NCI-H2227 (cell line): ENCODE measurements around the gene STING1.
"Not testable (repeated sequence)": the region's sequence is repeated elsewhere in the genome, so short reads cannot be mapped to it uniquely, and the experiment has no call there.

Source experiments
- DNase-seq: peaks from one replicate; lab custom pipeline; 2025; ENCODE audit not compliant: unreplicated experiment; lab: John Stamatoyannopoulos, UW

The STING1 gene

DNA sequence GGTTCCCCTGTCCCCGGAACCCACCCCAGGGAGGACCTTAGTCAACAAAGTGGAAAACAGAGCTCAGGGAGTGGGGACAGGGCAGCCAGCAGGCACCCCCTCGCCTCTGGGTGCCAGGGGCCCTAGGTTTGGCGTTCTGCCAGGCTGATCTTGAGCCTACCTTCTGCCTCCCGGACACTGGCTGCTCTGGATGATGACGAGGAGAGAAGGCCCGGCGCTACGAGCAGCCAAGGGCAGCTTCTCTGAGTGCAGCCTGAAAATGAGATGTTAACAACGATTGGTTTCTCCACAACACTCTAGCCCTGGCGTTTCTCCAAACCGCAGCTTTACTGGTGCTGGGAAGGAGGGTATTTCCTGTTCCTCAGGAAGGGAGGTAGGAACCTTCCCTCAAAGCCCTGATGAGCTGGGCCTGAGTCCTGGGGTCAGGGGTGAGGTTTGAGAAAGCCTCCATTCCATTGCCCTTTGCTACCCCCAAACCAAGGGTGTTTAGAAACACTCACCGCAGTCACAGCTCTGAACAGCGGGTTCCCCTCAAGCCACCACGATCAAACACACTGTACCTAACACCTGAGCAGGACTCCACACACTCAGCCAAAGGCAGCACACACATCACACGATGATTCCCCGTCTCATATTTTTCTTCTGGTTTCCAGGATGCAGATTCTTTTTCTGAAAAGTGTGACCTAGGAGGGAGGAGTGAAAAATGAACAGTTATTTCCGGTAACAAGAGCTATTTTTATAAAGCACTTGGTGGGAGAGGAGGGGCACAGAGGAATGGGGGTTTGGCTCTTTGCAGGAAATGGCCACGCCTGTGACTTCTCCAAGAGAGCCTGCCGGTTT, at the start of gene STING1:
TSS of gene STING1 (minus strand) at position 709 of the 840 bp plus-strand sequence. CDS start 1,054 bp downstream, outside the sequence.
- peak; percentile 65 for DNase-seq

DNA sequence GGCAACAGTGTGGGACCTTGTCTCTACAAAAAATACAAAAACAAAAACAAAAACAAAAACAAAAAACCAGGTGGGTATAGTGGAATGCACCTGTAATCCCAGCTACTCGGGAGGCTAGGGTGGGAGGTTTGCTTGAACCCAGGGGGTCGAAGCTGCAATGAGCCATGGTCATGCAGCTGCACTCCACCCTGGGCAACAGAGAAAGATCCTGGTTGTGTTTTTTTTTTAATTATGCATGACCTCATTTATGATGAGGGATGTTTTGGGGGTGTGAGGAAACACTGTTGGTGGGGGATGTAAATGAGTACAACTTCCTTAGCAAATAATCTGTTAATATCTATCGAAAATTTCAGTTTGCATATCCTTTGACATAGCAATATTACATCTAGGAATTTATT, 49.2 kb upstream of the STING1 start:
- DNase-seq = no peak

- not testable (repeated sequence) for DNase-seq
These were observed 47.5 kb upstream of the STING1 start for GRCh38 chr5:139530079-139530478.

DNA sequence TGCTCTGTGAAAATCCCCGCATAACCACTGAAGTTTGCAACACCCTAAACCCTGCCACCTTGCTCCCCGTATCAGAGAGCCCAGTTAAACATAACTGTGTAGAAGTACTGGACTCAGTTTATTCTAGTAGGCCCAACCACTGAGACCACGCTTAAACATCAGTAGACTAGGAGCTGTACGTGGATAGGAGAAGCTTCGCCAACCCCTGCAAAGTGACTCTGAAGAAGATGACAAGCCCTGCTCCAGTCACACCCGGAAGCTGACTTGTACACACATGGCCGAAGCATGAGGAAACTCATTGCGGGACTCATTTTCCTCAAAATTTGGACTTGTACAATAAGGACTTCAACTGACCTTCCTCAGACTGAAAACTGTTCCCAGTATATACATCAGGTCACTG, 46.1 kb upstream of the STING1 start:
- DNase-seq = not testable (repeated sequence)

DNA sequence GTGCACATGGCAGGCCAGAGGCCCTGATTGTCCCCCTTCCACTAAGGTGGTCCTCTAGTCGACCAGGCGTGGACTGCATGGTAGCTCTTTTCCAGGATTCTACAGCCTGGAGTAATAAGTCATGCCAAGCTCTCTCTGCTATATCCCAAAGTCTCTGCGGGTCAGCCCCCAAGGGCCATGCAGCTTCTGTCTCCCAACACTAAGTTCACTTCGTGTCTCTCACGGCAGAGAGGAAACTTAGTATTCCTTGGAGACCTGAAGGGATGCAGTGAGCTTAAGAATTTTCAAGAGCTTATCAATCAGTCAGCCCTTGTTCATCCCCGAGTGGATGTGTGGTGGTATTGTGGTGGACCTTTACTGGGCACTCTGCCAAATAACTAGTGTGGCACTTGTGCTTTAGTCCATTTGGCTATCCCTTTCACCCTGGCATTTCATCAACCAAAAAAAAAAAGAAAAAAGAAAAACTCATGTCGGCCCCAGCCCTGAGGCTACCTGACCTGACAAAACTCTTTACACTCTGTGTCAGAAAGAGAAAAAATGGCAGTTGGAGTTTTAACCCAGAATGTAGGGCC, 45.4 kb upstream of the STING1 start:
- DNase-seq = not testable (repeated sequence)

GRCh38 chr5:139527090-139527470, 44.5 kb upstream of the STING1 start:
- DNase-seq = not testable (repeated sequence)

DNA sequence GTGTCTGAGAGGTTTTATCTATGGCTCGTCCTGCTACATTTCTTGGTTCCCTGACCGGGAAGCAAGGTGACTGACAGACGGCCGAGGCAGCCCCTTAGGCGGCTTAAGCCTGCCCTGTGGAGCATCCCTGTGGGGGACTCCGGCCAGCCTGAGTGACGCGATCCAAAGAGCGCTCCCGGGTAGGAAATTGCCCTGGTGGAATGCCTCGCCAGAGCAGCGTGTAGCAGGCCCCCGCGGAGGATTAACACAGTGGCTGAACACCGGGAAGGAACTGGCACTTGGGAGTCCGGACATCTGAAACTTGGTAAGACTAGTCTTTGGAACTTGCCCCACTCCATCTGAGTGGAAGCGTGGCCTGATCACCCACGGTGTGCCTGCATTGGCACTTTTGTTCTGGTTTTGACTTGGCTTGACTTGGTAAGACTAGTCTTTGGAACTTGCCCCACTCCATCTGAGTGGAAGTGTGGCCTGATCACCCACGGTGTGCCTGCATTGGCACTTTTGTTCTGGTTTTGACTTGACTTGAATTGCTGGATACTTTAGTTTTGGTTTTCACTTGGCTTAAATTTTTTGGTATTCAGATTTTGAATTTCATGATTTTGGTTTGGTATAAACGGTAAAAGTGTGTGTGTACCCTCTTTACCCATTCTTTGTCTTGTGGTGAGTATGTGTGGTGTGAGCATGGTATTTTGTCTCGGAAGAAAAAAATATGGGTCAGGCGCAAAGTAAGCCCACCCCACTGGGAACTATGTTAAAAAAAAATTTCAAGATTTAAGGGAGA, 43.9 kb upstream of the STING1 start:
- DNase-seq = not testable (repeated sequence)

GRCh38 chr5:139525586-139526308, 43.2 kb upstream of the STING1 start:
- DNase-seq = not testable (repeated sequence)

DNA sequence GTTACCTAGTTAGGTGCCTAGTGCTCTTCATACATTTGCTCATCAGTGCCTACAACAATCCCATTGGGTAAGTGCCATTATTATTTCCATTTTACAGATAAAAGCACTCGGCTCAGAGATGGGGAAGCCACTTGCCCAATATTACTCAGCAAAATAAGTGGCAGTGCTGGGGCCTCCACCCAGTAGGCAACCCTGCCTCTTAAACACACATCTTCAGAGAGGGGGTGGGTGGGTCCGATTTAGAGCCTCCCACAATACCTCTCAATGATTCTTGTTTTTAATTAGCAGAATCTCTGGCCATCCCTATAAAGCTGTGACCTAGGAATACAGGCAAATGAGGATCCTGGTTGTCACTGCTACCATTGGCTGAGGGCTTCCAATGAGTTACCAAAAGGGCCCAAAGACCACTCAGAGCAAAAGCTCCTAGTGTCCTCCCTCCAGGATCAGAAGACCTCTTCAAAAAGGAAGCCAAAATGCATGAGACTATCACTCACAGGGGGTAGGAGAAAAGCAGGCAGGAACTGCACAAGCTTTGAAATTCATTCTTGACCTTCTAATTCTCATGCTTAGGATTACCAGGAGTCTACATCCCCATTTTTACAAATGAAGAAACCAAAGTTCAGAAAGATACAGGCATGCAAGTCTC, 42.5 kb upstream of the STING1 start:
- DNase-seq = no peak

DNA sequence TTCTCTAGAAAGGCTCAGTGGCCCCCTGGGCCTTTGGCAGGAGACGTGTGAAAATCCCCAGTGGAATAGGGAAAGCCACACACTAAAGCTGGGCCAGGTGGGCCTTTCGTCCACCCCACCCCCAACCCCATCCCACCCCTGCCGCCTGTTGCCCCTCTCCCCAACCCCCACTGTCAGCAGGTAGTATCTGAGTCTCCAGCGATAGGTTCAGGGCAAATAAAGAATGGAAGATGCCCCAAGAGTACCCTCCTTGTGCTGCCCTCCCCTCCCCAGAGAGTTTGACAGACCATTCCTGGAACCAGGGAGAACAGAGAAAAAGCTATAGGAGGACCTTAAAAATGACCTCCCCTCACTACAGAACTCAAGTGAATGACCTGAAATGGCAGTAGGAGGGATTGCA, 41.9 kb upstream of the STING1 start:
- DNase-seq = peak; percentile 7

DNA sequence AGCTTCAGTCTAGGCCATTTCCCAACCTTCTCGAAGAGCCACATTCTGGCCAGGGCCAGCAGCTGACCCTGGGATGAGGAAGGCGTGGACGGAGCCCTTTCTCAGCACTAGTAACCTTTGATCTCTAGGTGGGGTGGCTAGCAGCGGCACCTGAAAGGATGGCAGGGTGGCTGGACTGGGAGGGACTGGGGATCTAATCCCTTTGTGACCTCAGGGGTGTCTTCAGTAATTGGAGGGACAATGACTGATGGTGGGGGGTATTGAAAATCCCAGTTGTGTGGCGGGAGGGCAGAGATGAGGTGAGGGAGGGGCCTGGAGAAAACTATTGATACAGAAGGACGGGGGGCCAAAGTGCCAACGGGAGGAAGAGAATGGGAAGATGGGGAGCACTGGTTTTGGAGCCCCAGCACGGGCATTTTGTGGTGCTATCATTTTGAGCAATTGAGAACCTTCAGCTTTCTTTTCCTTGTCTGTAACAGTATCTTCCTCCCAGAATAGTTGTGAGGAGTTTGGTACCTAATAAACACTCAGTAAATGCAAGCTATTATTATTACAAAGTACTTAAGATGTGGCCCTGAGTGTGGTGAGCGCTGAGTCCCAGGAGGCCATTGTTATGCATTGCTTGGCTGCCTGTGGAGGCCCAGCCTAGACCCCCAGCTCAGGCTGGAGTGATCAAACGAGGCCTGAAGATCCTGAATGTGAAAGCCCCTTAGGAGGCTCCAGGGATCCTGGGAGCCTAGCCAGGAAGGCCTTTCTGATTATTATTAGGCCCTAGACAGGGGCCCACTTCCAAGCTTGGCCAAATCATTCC, 41.3 kb upstream of the STING1 start:
- no peak for DNase-seq

GRCh38 chr5:139517683-139518564, 35.4 kb upstream of the STING1 start:
- DNase-seq = peak; percentile 91

DNA sequence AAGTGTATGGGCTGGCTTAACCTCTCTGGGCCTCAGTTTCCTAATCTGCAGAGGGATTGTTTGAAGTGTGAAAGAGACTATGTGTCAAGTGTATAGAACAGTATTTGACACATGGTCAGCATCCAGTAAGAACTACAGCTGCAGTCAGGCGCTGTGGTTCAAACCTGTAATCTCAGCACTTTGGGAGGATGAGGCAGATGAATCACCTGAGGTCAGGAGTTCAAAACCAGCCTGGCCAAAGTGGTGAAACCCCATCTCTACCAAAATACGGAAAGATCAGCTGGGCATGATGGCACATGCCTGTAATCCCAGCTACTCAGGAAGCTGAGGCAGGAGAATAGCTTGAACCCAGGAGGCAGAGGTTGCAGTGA, 31.9 kb upstream of the STING1 start:
- DNase-seq = no peak

DNA sequence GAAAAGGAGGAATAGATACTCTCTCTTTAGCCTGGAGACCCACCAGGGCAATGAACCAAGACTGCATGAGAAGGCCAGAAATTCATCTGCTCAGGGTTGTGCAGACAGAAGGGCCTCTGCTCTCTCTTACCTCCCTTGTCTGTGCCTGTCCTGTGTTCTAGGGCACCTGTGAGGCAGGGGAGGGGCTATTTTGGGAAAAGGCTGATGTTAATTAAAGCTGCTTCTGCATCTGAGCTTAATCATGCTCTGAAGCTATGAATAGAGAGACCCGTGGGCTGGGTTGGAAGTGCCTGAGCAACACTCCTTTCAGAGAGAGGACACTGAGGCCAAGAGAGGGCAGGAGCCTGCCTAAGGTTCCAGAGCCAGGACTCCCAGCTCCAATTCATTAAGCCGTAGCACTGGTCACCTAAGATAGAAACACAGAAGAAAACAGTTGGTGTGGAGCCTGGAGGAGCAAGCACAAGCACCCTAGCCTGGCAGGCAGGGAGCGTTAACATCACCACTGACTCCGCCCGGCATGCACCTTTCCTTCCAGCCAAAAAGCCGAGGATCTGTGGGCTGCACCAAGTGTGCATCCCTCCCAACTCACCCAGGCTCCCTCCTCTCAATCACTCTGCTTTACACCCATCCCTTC, 31.4 kb upstream of the STING1 start:
- no peak for DNase-seq

DNA sequence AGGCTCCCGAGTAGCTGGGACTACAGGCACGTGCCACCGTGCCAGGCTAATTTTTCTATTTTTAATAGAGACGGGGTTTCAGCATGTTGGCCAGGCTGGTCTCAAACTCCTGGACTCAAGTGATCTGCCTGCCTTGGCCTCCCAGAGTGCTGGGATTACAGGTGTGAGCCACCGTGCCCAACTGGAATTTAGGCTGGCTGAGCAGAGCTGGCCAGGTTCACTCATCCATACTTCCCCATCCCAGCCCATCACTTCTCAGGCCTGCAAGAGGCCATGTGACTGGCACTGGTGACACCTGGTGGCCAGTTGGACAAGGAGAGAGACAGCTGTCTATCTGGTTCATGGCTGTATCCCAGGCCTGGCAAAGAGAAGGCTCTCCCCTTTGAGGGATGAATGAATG, 30.9 kb upstream of the STING1 start:
- DNase-seq = peak; percentile 69

GRCh38 chr5:139512786-139513390, 30.3 kb upstream of the STING1 start:
- no peak for DNase-seq

GRCh38 chr5:139504722-139505121, 22.2 kb upstream of the STING1 start:
- DNase-seq = not testable (repeated sequence)

DNA sequence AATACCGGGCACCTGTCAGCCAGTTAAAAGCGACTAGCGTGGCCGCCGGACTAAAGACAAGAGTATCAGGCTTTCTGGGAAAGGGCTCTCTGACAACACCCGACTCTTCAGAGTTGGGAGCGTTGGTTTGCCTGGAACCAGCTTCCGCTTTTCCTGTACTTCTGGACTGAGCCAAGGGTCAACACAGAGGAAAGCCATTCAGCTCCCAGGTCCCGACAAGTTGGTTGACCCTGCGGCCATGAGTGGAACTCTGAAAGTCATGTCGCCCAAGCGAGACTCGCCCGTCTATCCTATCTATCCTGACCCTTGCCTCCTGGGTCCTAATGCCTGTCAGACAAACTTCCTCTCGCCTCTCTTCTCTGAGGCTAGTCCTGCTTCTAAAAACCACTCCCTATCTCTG, 21.3 kb upstream of the STING1 start:
- not testable (repeated sequence) for DNase-seq
